Gastrocnemius medialis (tissue), 4 donors: ENCODE measurements around the gene NT5E.

Source experiments
- POLR2A ChIP-seq, 2 donors: fragments of 450-650 bp; IDR thresholded peaks; one replicate each; pipeline ENCODE4 v1.6.1; 2017; ENCODE audit warnings: antibody characterized with exemption in 2 of 2, mild to moderate bottlenecking in 2 of 2, moderate library complexity in 2 of 2
- TF ChIP-seq, protein P1 (sequence below), 5 experiments: fragments of 450-650 bp in 3 of 5; fragments of 200-600 bp in 2 of 5; sonication (generic) in 2 of 5; IDR thresholded peaks in 4 of 5; conservative IDR thresholded peaks in 1 of 5; 1 replicate in 4 of 5; 2 replicates in 1 of 5; pipeline ENCODE4 v1.5.1; 2016 to 2019; ENCODE audit warnings: antibody characterized with exemption in 5 of 5, mild to moderate bottlenecking in 3 of 5, moderate library complexity in 3 of 5

DNA sequence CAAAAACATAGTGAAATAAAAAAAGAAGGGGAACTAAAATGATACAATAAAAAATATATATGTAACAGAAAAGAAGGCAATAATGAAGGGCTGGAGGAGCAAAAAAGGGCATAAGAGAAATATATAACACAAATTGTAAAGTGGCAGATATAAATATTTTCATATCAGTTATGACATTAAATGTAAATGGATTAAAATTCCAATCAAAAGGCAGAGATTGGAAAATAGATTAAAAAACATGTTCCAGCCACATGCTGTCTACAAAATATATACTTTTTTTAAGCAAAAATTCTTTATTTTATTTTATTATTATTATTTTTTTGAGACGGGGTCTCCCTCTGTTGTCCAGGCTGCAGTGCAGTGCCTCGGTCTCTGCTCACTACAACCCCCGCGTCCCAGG, 23.9 kb upstream of the NT5E start:
- TF ChIP-seq, protein P1, sequence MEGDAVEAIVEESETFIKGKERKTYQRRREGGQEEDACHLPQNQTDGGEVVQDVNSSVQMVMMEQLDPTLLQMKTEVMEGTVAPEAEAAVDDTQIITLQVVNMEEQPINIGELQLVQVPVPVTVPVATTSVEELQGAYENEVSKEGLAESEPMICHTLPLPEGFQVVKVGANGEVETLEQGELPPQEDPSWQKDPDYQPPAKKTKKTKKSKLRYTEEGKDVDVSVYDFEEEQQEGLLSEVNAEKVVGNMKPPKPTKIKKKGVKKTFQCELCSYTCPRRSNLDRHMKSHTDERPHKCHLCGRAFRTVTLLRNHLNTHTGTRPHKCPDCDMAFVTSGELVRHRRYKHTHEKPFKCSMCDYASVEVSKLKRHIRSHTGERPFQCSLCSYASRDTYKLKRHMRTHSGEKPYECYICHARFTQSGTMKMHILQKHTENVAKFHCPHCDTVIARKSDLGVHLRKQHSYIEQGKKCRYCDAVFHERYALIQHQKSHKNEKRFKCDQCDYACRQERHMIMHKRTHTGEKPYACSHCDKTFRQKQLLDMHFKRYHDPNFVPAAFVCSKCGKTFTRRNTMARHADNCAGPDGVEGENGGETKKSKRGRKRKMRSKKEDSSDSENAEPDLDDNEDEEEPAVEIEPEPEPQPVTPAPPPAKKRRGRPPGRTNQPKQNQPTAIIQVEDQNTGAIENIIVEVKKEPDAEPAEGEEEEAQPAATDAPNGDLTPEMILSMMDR (IDR thresholded peaks at IDR 0.05 in 4 of 5, conservative IDR thresholded peaks at IDR 0.05 in 1 of 5): no peak
- no peak for TF ChIP-seq POLR2A (IDR thresholded peaks at IDR 0.05)
